Measurements from ENCODE around the gene ADARB2.
"Not testable (repeated sequence)": the region's sequence is repeated elsewhere in the genome, so short reads cannot be mapped to it uniquely, and the experiment has no call there.

Gene ADARB2

DNA sequence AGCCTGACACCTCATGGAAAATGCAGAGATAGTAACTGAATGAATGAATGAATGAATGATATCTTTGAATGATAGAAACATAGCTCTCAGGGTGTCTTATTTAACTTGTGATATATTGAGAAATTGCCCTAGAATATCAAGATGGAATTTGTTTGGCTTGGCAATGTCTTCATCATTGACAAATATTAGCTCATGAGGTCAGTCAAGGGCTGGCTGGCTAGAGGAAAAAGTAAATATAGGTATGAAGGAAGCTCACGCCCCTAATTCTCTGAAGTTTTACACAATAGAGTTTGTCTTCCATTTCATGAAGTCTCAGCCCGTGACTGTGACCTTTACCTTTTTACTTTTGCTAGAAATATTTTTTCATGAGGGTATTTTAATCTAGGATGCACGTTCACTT is 305.2 kb downstream of the ADARB2 start:
- Histone ChIP-seq H3K4me1 (ENCODE audit: low read depth, poor library complexity, severe bottlenecking) (no peaks in the 10 kb centered on the region), H3K27me3 (ENCODE audit: insufficient read depth, low read depth) (no peaks in the 10 kb centered on the region), H3K36me3 (ENCODE audit: insufficient read depth) (no peaks in the 10 kb centered on the region)

DNA sequence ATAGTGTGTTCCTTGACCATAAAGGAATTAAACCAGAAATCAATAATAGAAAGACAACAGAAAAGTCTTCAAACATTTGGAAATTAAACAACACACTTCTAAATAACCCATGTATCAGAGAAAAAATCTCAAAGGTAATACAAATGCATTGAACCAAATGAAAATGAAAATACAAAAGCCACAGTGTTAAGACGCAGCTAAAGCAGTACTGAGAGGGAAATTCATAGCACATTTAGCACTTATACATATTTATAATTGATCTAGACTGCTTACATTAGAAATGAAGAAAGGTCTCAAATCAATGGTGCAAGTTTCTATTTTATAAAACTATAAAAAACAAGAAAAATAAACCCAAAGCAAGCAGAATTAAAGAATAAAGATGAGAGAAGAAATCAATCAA is 306.1 kb downstream of the ADARB2 start:
- Histone ChIP-seq H3K27me3 (ENCODE audit: insufficient read depth, low read depth) (no peaks in the 10 kb centered on the region), H3K36me3 (ENCODE audit: insufficient read depth) (no peaks in the 10 kb centered on the region), H3K4me1 (ENCODE audit: low read depth, poor library complexity, severe bottlenecking) (no peaks in the 10 kb centered on the region), H3K4me2 (no peak overlapping the region), H3K27ac (no peak overlapping the region), H4K20me1 (ENCODE audit: insufficient read depth) (no peaks in the 10 kb centered on the region), H3K79me2 (ENCODE audit: insufficient read depth, low read depth) (no peaks in the 10 kb centered on the region), H3K4me3 (IDR thresholded peaks at IDR 0.05; ENCODE audit: insufficient read depth, low read depth, low read length) (no peak overlapping the region), H2AFZ (ENCODE audit: low read depth) (no peak overlapping the region), H3K9ac (no peak overlapping the region)
- TF ChIP-seq, protein P1, sequence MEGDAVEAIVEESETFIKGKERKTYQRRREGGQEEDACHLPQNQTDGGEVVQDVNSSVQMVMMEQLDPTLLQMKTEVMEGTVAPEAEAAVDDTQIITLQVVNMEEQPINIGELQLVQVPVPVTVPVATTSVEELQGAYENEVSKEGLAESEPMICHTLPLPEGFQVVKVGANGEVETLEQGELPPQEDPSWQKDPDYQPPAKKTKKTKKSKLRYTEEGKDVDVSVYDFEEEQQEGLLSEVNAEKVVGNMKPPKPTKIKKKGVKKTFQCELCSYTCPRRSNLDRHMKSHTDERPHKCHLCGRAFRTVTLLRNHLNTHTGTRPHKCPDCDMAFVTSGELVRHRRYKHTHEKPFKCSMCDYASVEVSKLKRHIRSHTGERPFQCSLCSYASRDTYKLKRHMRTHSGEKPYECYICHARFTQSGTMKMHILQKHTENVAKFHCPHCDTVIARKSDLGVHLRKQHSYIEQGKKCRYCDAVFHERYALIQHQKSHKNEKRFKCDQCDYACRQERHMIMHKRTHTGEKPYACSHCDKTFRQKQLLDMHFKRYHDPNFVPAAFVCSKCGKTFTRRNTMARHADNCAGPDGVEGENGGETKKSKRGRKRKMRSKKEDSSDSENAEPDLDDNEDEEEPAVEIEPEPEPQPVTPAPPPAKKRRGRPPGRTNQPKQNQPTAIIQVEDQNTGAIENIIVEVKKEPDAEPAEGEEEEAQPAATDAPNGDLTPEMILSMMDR (conservative IDR thresholded peaks at IDR 0.05; ENCODE audit: low read depth, low read length), result no peak

More for the DNA sequence above, 305.2 kb downstream of the ADARB2 start:
- Histone ChIP-seq H4K20me1 (ENCODE audit: insufficient read depth) (no peaks in the 10 kb centered on the region), H2AFZ (ENCODE audit: low read depth) (no peak overlapping the region), H3K9ac (no peak overlapping the region), H3K27ac (no peak overlapping the region), H3K4me3 (IDR thresholded peaks at IDR 0.05; ENCODE audit: insufficient read depth, low read depth, low read length) (no peak overlapping the region), H3K79me2 (ENCODE audit: insufficient read depth, low read depth) (no peaks in the 10 kb centered on the region), H3K4me2 (no peak overlapping the region)
- TF ChIP-seq, protein P1 (conservative IDR thresholded peaks at IDR 0.05; ENCODE audit: low read depth, low read length), result no peak

DNA sequence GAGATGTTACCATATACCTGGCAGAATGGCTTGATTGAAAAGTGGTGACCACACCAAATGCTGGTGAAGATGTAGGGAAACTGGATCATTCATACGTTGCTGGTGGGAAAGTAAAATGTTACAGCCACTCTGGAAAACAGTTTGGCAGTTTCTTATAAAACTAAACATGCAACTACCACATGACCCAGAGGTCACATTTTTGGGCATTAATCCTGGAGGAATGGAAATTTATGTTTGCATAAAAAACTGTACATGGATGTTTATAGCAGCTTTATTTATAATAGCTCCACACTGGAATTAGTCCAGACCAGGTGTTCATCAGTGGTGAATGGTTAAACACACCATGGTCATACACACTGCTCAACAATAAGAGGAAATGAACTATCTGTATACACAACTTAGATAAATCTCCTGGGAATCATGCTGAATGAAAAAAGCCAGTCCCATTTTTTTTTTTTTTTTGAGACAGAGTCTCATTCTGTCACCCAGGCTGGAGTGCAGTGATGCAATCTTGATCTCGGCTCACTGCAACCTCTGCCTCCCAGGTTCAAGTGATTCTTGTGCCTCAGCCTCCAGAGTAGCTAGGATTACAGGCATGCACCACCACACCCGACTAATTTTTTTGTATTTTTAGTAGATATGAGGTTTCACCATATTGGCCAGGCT is 309.7 kb downstream of the ADARB2 start:
- not testable (repeated sequence) for H3K36me3 ChIP-seq (ENCODE audit: insufficient read depth); H3K27ac ChIP-seq; H3K4me1 ChIP-seq (ENCODE audit: low read depth, poor library complexity, severe bottlenecking); H3K27me3 ChIP-seq (ENCODE audit: insufficient read depth, low read depth); H4K20me1 ChIP-seq (ENCODE audit: insufficient read depth); H3K4me2 ChIP-seq; H2AFZ ChIP-seq (ENCODE audit: low read depth); H3K9ac ChIP-seq; H3K4me3 ChIP-seq (IDR thresholded peaks at IDR 0.05; ENCODE audit: insufficient read depth, low read depth, low read length); H3K79me2 ChIP-seq (ENCODE audit: insufficient read depth, low read depth)

DNA sequence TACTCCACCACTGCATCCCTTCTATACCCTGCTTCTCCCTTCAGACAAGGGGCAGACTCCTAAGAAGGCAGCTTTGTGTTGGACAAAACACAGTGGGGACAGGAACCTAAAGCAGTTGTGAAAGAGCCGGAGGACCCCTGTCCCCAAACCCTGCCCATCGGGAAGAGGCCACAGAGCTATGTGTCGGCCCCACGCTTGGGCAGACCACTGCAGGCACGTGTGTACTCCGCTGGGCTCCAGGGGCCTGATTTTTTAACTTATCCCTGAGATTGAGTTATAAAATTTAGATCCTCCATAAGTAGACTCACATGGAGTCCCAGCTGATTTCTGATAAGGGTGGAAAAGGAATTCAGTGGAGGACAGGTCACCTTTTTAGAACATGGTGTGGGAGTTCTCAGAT is 310.5 kb downstream of the ADARB2 start:
- Histone ChIP-seq H3K4me3 (IDR thresholded peaks at IDR 0.05; ENCODE audit: insufficient read depth, low read depth, low read length) (no peak overlapping the region), H3K27ac (no peak overlapping the region), H4K20me1 (ENCODE audit: insufficient read depth) (no peaks in the 10 kb centered on the region), H3K36me3 (ENCODE audit: insufficient read depth) (no peaks in the 10 kb centered on the region), H3K4me1 (ENCODE audit: low read depth, poor library complexity, severe bottlenecking) (no peaks in the 10 kb centered on the region), H2AFZ (ENCODE audit: low read depth) (no peak overlapping the region), H3K27me3 (ENCODE audit: insufficient read depth, low read depth) (no peaks in the 10 kb centered on the region), H3K9ac (no peak overlapping the region), H3K4me2 (no peak overlapping the region), H3K79me2 (ENCODE audit: insufficient read depth, low read depth) (no peaks in the 10 kb centered on the region)
- TF ChIP-seq, protein P1 (conservative IDR thresholded peaks at IDR 0.05; ENCODE audit: low read depth, low read length), result no peak

DNA sequence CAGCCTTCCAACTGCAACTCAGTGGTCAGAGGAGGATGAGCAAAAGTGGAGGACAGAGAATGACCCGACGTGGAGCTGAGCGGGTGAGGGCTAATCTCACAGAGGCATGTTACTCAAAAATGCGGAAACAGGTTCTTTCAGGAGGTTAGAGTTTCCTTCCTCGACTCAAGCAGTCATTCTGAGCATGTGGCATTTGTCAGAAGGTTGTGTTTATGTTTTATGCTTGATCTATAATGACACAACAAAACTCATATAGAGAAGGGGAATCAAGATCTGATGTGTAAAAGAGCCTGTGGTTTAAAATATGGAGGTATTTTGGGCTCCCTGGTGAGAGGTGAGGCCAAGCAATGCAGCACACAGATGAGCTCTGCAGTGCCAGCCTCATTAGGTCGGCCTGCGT is 311.4 kb downstream of the ADARB2 start:
- Histone ChIP-seq H3K27me3 (ENCODE audit: insufficient read depth, low read depth) (no peaks in the 10 kb centered on the region), H3K79me2 (ENCODE audit: insufficient read depth, low read depth) (no peaks in the 10 kb centered on the region), H4K20me1 (ENCODE audit: insufficient read depth) (no peaks in the 10 kb centered on the region), H2AFZ (ENCODE audit: low read depth) (no peak overlapping the region), H3K27ac (no peak overlapping the region), H3K4me1 (ENCODE audit: low read depth, poor library complexity, severe bottlenecking) (no peaks in the 10 kb centered on the region), H3K9ac (no peak overlapping the region), H3K4me2 (no peak overlapping the region), H3K36me3 (ENCODE audit: insufficient read depth) (no peaks in the 10 kb centered on the region), H3K4me3 (IDR thresholded peaks at IDR 0.05; ENCODE audit: insufficient read depth, low read depth, low read length) (no peak overlapping the region)
- TF ChIP-seq, protein P1 (conservative IDR thresholded peaks at IDR 0.05; ENCODE audit: low read depth, low read length), result no peak
